ENCODE measurements around the gene MYOT.
"Not testable (repeated sequence)": the region's sequence is repeated elsewhere in the genome, so short reads cannot be mapped to it uniquely, and the experiment has no call there.

The MYOT gene

GRCh38 chr5:137833463-137833862 lies 34.2 kb upstream of the MYOT start:
- Histone ChIP-seq H3K36me3 (ENCODE audit: control insufficient read depth, insufficient read depth, low read length) (no peaks in the 10 kb centered on the region), H3K4me1 (ENCODE audit: control insufficient read depth, insufficient read depth, low read length) (peaks cover 36% of the 10 kb centered on the region), H3K27me3 (ENCODE audit: control insufficient read depth, insufficient read depth, low read length) (no peaks in the 10 kb centered on the region), H3K9me3 (ENCODE audit: control insufficient read depth, insufficient read depth, low read length) (no peaks in the 10 kb centered on the region), H3K27ac (ENCODE audit: low read depth, low read length) (peak overlapping the region; percentile 36), H3K4me3 (ENCODE audit: low read depth, low read length) (no peak overlapping the region), H3K9ac (ENCODE audit: low read depth, low read length) (no peak overlapping the region)

- Histone ChIP-seq H3K27me3 (ENCODE audit: control insufficient read depth, insufficient read depth, low read length) (no peaks in the 10 kb centered on the region), H3K9ac (ENCODE audit: low read depth, low read length) (no peak overlapping the region), H3K9me3 (ENCODE audit: control insufficient read depth, insufficient read depth, low read length) (no peaks in the 10 kb centered on the region), H3K4me1 (ENCODE audit: control insufficient read depth, insufficient read depth, low read length) (peaks cover 36% of the 10 kb centered on the region), H3K27ac (ENCODE audit: low read depth, low read length) (no peak overlapping the region), H3K36me3 (ENCODE audit: control insufficient read depth, insufficient read depth, low read length) (no peaks in the 10 kb centered on the region), H3K4me3 (ENCODE audit: low read depth, low read length) (no peak overlapping the region)
Observed at GRCh38 chr5:137834498-137835049, 33.1 kb upstream of the MYOT start.

GRCh38 chr5:137836298-137836697 lies 31.4 kb upstream of the MYOT start:
- peaks cover 36% of the 10 kb centered on the region for H3K4me1 ChIP-seq (ENCODE audit: control insufficient read depth, insufficient read depth, low read length)
- H3K4me3 ChIP-seq (ENCODE audit: low read depth, low read length) = no peak overlapping the region
- H3K27me3 ChIP-seq (ENCODE audit: control insufficient read depth, insufficient read depth, low read length) = no peaks in the 10 kb centered on the region
- H3K36me3 ChIP-seq (ENCODE audit: control insufficient read depth, insufficient read depth, low read length) = no peaks in the 10 kb centered on the region
- no peak overlapping the region for H3K9ac ChIP-seq (ENCODE audit: low read depth, low read length)
- no peaks in the 10 kb centered on the region for H3K9me3 ChIP-seq (ENCODE audit: control insufficient read depth, insufficient read depth, low read length)
- H3K27ac ChIP-seq (ENCODE audit: low read depth, low read length) = no peak overlapping the region

GRCh38 chr5:137836997-137837396 lies 30.7 kb upstream of the MYOT start:
- Histone ChIP-seq H3K27ac (ENCODE audit: low read depth, low read length) (no peak overlapping the region), H3K4me3 (ENCODE audit: low read depth, low read length) (no peak overlapping the region), H3K9ac (ENCODE audit: low read depth, low read length) (no peak overlapping the region), H3K4me1 (ENCODE audit: control insufficient read depth, insufficient read depth, low read length) (peaks cover 36% of the 10 kb centered on the region), H3K27me3 (ENCODE audit: control insufficient read depth, insufficient read depth, low read length) (no peaks in the 10 kb centered on the region), H3K9me3 (ENCODE audit: control insufficient read depth, insufficient read depth, low read length) (no peaks in the 10 kb centered on the region), H3K36me3 (ENCODE audit: control insufficient read depth, insufficient read depth, low read length) (no peaks in the 10 kb centered on the region)

- Histone ChIP-seq H3K4me1 (ENCODE audit: control insufficient read depth, insufficient read depth, low read length) (peaks cover 35% of the 10 kb centered on the region), H3K27me3 (ENCODE audit: control insufficient read depth, insufficient read depth, low read length) (no peaks in the 10 kb centered on the region)
Observed at GRCh38 chr5:137837491-137838394, 29.9 kb upstream of the MYOT start.

GRCh38 chr5:137838976-137839375 lies 28.7 kb upstream of the MYOT start:
- H3K4me1 ChIP-seq (ENCODE audit: control insufficient read depth, insufficient read depth, low read length) = peaks cover 22% of the 10 kb centered on the region

More at GRCh38 chr5:137837491-137838394, 29.9 kb upstream of the MYOT start:
- Histone ChIP-seq H3K27ac (ENCODE audit: low read depth, low read length) (no peak overlapping the region), H3K9me3 (ENCODE audit: control insufficient read depth, insufficient read depth, low read length) (no peaks in the 10 kb centered on the region), H3K4me3 (ENCODE audit: low read depth, low read length) (no peak overlapping the region), H3K36me3 (ENCODE audit: control insufficient read depth, insufficient read depth, low read length) (no peaks in the 10 kb centered on the region), H3K9ac (ENCODE audit: low read depth, low read length) (no peak overlapping the region)

GRCh38 chr5:137842296-137842695 lies 25.4 kb upstream of the MYOT start:
- no peak overlapping the region for H3K9ac ChIP-seq (ENCODE audit: low read depth, low read length)
- no peaks in the 10 kb centered on the region for H3K9me3 ChIP-seq (ENCODE audit: control insufficient read depth, insufficient read depth, low read length)
- no peak overlapping the region for H3K27ac ChIP-seq (ENCODE audit: low read depth, low read length)
- no peaks in the 10 kb centered on the region for H3K27me3 ChIP-seq (ENCODE audit: control insufficient read depth, insufficient read depth, low read length)
- 0 out of 2 replicates have a peak, but pooled peaks cover 4% of the 10 kb centered on the region for H3K4me1 ChIP-seq (ENCODE audit: control insufficient read depth, insufficient read depth, low read length)
- no peak overlapping the region for H3K4me3 ChIP-seq (ENCODE audit: low read depth, low read length)
- H3K36me3 ChIP-seq (ENCODE audit: control insufficient read depth, insufficient read depth, low read length) = no peaks in the 10 kb centered on the region

More at GRCh38 chr5:137838976-137839375, 28.7 kb upstream of the MYOT start:
- H3K27ac ChIP-seq (ENCODE audit: low read depth, low read length) = no peak overlapping the region
- no peaks in the 10 kb centered on the region for H3K27me3 ChIP-seq (ENCODE audit: control insufficient read depth, insufficient read depth, low read length)
- H3K4me3 ChIP-seq (ENCODE audit: low read depth, low read length) = no peak overlapping the region
- H3K9me3 ChIP-seq (ENCODE audit: control insufficient read depth, insufficient read depth, low read length) = no peaks in the 10 kb centered on the region
- no peak overlapping the region for H3K9ac ChIP-seq (ENCODE audit: low read depth, low read length)
- H3K36me3 ChIP-seq (ENCODE audit: control insufficient read depth, insufficient read depth, low read length) = no peaks in the 10 kb centered on the region

GRCh38 chr5:137843676-137844299 lies 23.9 kb upstream of the MYOT start:
- Histone ChIP-seq H3K4me1 (ENCODE audit: control insufficient read depth, insufficient read depth, low read length) (no peaks in the 10 kb centered on the region), H3K4me3 (ENCODE audit: low read depth, low read length) (no peak overlapping the region), H3K27ac (ENCODE audit: low read depth, low read length) (no peak overlapping the region), H3K27me3 (ENCODE audit: control insufficient read depth, insufficient read depth, low read length) (no peaks in the 10 kb centered on the region), H3K9me3 (ENCODE audit: control insufficient read depth, insufficient read depth, low read length) (no peaks in the 10 kb centered on the region), H3K36me3 (ENCODE audit: control insufficient read depth, insufficient read depth, low read length) (no peaks in the 10 kb centered on the region), H3K9ac (ENCODE audit: low read depth, low read length) (no peak overlapping the region)

- Histone ChIP-seq H3K27me3 (ENCODE audit: control insufficient read depth, insufficient read depth, low read length) (no peaks in the 10 kb centered on the region), H3K4me1 (ENCODE audit: control insufficient read depth, insufficient read depth, low read length) (no peaks in the 10 kb centered on the region), H3K9me3 (ENCODE audit: control insufficient read depth, insufficient read depth, low read length) (no peaks in the 10 kb centered on the region), H3K27ac (ENCODE audit: low read depth, low read length) (no peak overlapping the region), H3K9ac (ENCODE audit: low read depth, low read length) (no peak overlapping the region), H3K36me3 (ENCODE audit: control insufficient read depth, insufficient read depth, low read length) (no peaks in the 10 kb centered on the region), H3K4me3 (ENCODE audit: low read depth, low read length) (no peak overlapping the region)
Observed at GRCh38 chr5:137845472-137845871, 22.2 kb upstream of the MYOT start.

- no peaks in the 10 kb centered on the region for H3K9me3 ChIP-seq (ENCODE audit: control insufficient read depth, insufficient read depth, low read length)
- no peak overlapping the region for H3K9ac ChIP-seq (ENCODE audit: low read depth, low read length)
- H3K27me3 ChIP-seq (ENCODE audit: control insufficient read depth, insufficient read depth, low read length) = no peaks in the 10 kb centered on the region
- no peak overlapping the region for H3K27ac ChIP-seq (ENCODE audit: low read depth, low read length)
- no peak overlapping the region for H3K4me3 ChIP-seq (ENCODE audit: low read depth, low read length)
- no peaks in the 10 kb centered on the region for H3K36me3 ChIP-seq (ENCODE audit: control insufficient read depth, insufficient read depth, low read length)
- H3K4me1 ChIP-seq (ENCODE audit: control insufficient read depth, insufficient read depth, low read length) = no peaks in the 10 kb centered on the region
Observed at GRCh38 chr5:137847687-137848086, 20.0 kb upstream of the MYOT start.

GRCh38 chr5:137853165-137853564 lies 14.5 kb upstream of the MYOT start:
- H3K27ac ChIP-seq (ENCODE audit: low read depth, low read length); H3K4me3 ChIP-seq (ENCODE audit: low read depth, low read length); H3K4me1 ChIP-seq (ENCODE audit: control insufficient read depth, insufficient read depth, low read length); H3K36me3 ChIP-seq (ENCODE audit: control insufficient read depth, insufficient read depth, low read length); H3K9me3 ChIP-seq (ENCODE audit: control insufficient read depth, insufficient read depth, low read length); H3K9ac ChIP-seq (ENCODE audit: low read depth, low read length); H3K27me3 ChIP-seq (ENCODE audit: control insufficient read depth, insufficient read depth, low read length): not testable (repeated sequence)

All from HUES48 (cell line).